NCI-H128 (cell line): Measurements from ENCODE around the gene LIX1L.

Experiments used
- DNase-seq: peaks from one replicate; lab custom pipeline; 2025; ENCODE audit not compliant: unreplicated experiment; lab: John Stamatoyannopoulos, UW

Gene LIX1L

DNA sequence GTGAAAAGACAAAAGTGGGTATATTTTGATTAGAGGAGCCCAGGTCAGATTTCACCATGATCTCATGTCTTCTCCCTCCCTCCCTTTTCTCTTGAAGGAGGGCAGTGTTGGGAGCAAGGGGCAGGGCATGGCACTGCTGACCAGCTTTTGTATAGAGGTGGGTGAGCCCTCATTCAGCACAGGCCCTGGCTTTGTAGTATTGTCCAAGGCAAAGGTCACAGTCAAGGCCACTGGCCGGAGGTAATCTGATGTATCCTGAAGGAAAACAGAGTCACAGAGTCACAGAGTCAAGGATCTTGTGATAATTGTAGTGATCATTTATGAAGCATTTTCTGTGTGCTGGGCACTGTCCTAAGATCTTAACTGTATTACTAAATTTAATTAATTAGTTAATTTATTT is 59.8 kb downstream of the LIX1L start:
- no peak for DNase-seq

DNA sequence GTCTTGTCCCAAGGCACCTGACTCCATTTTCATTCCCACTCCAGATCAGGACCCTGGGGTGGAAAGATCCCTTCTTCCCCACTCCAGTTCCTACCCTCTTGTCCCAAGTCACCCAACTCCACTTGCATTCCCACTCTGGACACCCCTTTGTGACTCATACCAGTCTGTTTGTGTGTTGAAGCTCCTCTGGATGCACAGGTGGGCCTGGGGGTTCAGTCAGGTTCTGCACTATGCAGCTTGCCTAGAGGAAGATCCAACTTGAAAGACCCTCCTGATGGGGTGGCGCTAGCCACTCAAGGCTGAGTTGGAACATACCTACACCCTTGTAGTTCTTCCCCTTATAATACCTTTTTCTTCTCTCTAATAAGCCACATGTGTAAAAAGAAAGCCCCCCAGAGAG is 62.3 kb downstream of the LIX1L start:
- DNase-seq, result no peak

DNA sequence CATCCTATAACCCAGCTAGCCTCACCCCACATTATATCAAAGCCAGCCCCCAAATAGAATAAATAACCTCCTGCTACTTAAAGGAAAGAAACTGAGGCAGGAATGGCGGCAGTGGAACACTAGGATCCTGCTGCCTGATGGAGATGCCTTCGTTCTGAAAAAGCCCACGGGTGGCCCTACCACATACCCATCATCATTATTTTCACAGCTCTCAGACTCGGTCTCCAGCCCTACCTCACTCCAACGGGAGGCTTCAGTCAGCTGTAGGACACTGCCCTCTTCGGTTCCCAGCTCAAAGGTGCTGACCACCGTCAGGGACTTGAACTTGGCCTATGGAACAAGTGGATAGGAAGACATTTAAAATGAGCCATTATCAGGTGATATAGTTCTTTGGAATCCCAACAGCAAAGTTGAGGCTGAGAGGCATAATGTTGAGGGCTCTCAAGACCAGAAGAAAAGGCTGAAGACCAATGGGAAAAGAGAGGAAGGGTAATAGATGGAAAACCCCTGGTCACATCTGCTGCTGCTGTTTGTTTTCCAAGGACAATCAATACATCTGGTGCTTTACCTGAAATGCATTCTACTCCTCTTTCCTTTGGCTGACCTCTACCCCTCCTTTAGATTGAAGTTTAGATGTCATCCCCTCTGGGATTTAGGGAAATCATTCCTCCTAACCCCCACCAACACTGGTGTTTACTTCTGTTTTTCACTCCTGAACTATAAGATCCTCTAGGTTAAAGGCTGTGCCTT is 64.3 kb downstream of the LIX1L start:
- no peak for DNase-seq

DNA sequence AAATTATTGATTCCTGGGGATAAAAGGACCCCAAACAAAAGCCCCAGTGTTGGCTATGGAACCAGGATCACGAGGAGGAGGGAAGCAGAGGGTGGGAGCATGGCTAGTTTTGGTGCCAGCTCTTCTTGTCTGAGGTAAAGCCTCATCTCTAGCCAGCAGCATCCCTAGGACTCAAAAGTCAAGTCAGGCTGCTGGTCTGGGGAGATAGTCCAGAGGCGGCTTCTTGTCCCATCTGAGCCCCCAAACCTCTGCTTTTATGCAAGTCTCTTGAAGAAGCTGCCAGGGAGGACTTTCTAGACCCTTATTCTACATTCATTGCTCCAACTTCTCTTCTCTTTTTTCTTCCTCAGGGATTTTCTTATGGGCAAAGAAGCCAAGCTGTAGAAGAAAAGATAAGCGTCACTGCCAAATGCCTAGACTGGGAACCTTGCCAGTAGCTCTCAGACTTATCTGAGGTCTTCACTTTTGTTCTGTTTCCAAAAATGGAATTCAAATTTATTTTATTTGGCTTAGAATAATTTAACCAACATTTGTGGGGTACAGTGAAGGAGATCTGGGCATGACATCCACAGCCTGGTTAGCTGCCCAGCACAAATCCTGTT is 65.2 kb downstream of the LIX1L start:
- DNase-seq, result no peak

DNA sequence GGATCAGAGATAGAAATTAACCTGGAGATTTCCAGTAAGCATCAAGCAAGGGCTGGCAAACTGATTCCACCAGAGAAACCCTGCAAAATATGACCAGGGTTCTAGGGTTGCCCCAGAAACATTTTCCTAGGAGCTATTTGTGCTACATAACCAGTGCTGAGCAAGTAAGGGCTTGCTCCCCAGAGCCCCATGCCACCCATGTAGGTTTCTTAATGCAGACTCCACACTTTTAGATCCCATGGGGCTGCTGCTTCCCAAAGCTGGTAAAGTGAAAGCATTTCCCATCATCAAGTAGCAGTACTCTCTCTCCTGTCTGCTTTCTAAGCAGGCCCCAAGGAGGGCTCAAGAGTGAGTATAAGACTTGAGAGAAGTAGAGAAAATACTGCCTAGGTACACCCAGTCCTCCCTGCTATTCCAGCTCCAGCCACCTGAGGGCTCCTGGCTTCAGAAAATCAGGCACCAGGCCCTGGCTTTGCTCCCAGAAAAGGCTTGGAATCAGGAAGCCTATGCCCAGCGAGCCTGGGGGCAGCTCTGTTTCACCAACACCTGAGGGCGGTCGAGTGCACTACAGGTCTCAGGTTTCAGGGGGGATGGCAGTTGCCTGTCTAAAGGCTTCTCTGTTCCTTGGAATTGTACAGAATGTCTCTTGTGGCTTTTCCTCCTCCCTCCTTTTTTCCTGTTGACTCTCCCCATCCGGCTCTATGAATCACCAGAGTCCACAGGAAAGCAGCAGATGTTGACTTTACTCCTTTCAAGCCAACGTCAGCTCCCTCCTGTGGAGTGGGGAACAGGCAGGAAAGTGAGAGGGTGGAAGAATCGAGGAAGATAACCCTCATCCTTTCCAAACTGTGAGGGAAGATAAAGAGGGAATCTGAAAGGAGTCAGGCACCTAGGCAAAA is 66.0 kb downstream of the LIX1L start:
- DNase-seq, result peak; percentile 97

DNA sequence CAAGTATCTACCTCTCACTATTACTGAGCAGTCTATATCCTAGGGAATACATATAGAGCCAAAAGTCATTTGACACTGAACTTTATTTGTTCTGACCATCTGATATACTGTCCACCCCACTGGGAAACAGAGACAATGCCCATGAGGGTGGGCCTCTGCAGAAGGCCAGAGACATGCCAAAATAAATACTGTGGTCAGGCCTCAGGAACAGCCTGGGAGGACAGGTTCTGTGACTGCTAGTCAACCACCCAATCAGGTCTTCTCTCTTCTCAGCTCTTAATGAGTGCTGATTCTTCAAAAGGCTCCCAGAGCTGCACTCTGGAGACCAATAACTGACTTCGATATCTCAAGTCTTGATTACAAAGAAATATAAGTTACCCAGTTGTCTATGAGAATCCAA is 66.7 kb downstream of the LIX1L start:
- DNase-seq, result no peak

DNA sequence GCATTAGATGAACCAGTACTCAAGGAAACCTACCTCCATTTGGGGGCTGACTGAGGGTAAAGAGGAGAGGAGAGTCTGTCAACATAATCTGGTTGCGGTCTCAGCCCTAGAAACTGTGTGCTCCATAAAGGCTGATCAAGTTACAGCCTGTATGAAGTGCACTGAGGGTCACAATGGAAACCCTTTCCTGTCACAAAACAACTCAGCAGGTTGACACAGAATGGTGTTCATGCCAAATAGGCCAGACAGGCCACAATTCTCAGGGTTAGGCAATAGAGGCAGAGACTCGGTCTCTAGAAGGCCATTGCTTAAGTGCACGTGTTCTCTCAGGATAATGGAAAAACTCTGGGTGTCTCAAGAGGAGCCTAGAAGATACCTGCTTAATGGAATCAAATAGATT is 68.1 kb downstream of the LIX1L start:
- peak; percentile 89 for DNase-seq

DNA sequence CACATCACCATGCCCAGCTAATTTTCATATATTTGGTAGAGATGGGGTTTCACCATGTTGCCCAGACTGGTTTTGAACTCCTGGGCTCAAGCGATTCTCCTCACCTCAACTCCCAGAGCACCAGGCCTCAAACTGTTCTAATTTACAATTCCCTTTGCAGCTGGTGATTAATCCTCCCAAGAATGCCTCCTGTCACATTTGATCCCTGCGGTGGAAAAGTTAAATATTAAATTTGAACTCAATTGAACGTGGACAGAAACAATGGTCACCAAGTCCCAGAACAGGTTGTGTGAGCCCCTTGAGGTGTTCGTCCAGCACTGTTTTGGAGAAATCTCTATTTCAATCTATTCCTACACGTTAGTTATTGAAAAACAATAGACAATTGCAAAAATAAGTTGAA is 70.2 kb downstream of the LIX1L start:
- DNase-seq, result no peak

DNA sequence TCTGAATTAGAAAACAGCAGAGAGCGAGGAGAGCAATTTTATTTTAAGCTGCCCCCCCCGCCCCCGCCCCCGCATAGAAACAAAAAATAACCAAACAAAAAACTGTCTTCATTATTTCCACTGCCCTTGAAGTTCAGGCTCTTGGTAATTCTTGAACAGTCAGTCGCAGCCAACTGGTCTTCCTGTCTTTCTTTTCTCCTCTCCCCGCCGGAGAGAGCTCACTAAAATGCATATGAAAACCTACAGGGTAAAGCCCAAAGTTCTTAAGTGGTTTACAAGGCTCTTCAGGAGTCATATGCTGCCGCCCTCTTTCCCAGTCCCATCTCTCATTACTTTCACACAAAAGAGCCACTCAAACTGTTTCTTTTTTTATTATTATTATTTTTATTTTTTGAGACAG is 71.0 kb downstream of the LIX1L start:
- DNase-seq, result no peak

DNA sequence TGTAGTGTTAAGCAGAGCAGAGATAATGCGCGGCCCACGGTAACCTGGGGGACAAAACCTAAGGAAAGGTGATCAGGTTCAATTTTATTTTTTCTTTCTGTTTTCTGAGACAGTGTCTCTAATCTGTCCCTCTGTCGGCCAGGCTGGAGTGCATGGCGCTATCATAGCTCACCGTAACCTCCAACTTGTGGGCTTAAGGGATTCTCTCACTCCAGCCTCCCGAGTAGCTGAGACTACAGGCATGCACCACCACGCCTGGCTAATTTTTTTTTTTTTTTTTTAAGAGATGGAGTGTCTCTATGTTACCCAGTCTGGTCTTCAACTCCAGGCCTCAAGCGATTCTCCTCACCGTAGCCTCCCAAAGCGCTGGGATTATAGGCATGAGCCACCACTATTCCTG is 71.4 kb downstream of the LIX1L start:
- DNase-seq, result no peak

DNA sequence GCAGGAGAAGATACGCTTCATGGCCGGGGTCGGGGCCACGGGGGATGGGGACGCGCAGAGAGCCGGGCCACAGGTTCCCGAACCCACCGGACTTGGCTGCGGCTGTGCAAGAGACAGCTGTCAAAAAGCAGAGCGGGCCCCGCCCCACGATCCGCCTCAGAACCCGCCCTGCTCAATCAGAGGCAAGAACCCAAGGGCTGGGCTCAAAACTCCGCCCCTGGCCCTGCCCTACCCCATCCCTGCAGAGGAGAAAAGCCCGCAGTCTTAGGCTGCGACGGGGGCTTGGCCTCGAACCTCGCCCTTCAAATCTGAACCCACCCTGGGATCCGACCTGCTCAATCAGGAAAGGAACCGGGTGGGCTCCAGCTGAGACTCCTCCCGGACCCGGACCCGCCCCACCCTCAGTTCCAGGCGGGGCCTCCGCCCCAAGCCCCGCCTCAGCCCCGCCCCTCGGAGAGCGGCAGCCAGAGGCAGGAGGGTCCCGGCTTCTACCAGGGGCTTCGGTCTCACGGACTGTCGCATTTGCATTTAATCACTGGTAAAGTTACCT is 72.0 kb downstream of the LIX1L start, which contains the start of gene ANKRD35:
TSS of gene ANKRD35 (minus strand) at position 129 of the 550 bp plus-strand sequence. CDS start at position 21, 108 bp downstream.
- peak; percentile 57 for DNase-seq

DNA sequence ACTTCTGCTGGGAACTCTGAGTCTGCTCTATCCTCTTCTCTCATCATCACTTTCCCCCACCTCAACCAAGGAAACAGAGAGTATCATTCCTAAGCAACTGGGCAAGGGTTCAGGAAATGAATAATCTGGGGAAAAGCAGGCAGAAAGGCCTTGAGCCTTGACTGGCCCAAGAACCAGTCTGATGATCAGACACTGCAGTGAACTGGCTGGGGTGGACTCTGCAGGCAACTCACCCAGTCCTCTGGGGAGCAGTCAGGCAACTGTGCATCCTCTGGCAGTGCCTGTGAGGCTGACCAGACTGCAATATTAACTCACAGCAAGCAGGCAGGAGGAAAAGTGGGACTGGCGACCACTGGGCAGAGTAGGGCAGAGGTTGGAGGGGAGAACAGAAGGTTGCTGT is 73.1 kb downstream of the LIX1L start:
- no peak for DNase-seq
